Body of pancreas (tissue), 4 donors: Measurements from ENCODE around the gene CCDC85C. TPM values are rescaled to one million over a fixed set of nuclear protein-coding genes. Genes with fewer than 3 reads are reported as not detected.

ENCODE experiments used
- ATAC-seq: fragments of 150-250 bp; one replicate; pipeline ENCODE4 v1.9.1; 2016
- DNase-seq, 4 donors: peaks; one replicate each; pipeline ENCODE4 v3.0.0-alpha.2; 2019
- H3K27ac ChIP-seq, 4 donors: fragments of 200-600 bp; sonication (generic); 1 replicate in 3 of 4; 2 replicates in 1 of 4; pipeline versions ENCODE4 v1.5.1 to v1.6.1; 2016 to 2019; ENCODE audit warnings: mild to moderate bottlenecking in 1 of 4, mixed read lengths in 1 of 4, moderate library complexity in 1 of 4
- H3K27me3 ChIP-seq, 2 donors: fragments of 200-600 bp; sonication (generic); one replicate each; pipeline ENCODE4 v1.6.0; 2016; ENCODE audit warnings: mild to moderate bottlenecking in 1 of 2
- H3K36me3 ChIP-seq, 2 donors: fragments of 200-600 bp; sonication (generic); replicated peaks in 1 of 2; 2 replicates each; pipeline ENCODE4 v1.5.1; 2016; ENCODE audit warnings: low read depth in 2 of 2; ENCODE audit not compliant: insufficient read depth in 1 of 2
- H3K4me1 ChIP-seq: fragments of 200-600 bp; sonication (generic); one replicate; pipeline ENCODE4 v1.6.0; 2016
- H3K4me3 ChIP-seq, 2 donors: fragments of 200-600 bp; sonication (generic); 1 replicate in 1 of 2; 2 replicates in 1 of 2; pipeline ENCODE4 v1.5.1; 2016 to 2019
- H3K9me3 ChIP-seq, 3 donors: fragments of 200-600 bp; sonication (generic); 1 replicate in 2 of 3; 2 replicates in 1 of 3; pipeline ENCODE4 v1.5.1; 2016
- CTCF ChIP-seq, 7 experiments: fragments of 450-650 bp in 4 of 7; fragments of 200-600 bp in 3 of 7; sonication (generic) in 3 of 7; IDR thresholded peaks; one replicate each; pipeline ENCODE4 v1.5.1; 2016 to 2019; ENCODE audit warnings: antibody characterized with exemption in 7 of 7
- POLR2A ChIP-seq, 3 donors: fragments of 450-650 bp; IDR thresholded peaks; one replicate each; pipeline ENCODE4 v1.6.1; 2016; ENCODE audit warnings: antibody characterized with exemption in 3 of 3, mild to moderate bottlenecking in 2 of 3
- WGBS, 2 donors: methylation state at CpG; one replicate each; pipeline ENCODE4 v1.1.5; 2017; 5-methylcytosine and 5-hydroxymethylcytosine counted together
- intact Hi-C: fragments of 100-400 bp; cut with DNase I; formaldehyde crosslinking; loops from one replicate; pipeline ENCODE4 v1.15.1; 2023
- total RNA-seq, 2 donors: library from RNA; depleted of rRNA; stranded (reverse); fragments of >200 nt; gene quantifications; one replicate each; pipeline ENCODE4 v1.1.0, GENCODE V29; 2016

Gene CCDC85C
- total RNA-seq, 2 donors from 2014 or later: 8.9 to 10.1 TPM

- H3K4me3 ChIP-seq: no peak overlapping the region
- no peak for TF ChIP-seq POLR2A (IDR thresholded peaks at IDR 0.05)
- TF ChIP-seq CTCF (IDR thresholded peaks at IDR 0.05): no peak
- no peaks in the 10 kb centered on the region for H3K36me3 ChIP-seq
- DNase-seq (no peak), ATAC-seq (no peak)
- H3K27me3 ChIP-seq: no peaks in the 10 kb centered on the region
- H3K9me3 ChIP-seq: no peaks in the 10 kb centered on the region
- WGBS, 2 donors: 79 to 85% methylated on average over 6 to 8 of the region's 8 CpGs
- H3K27ac ChIP-seq: no peak overlapping the region
- peaks cover 3% of the 10 kb centered on the region for H3K4me1 ChIP-seq
- intact Hi-C loops: no loop called here
Observed at GRCh38 chr14:99612738-99613330, 8.8 kb upstream of the CCDC85C start.

- H3K27ac ChIP-seq: no peak overlapping the region
- no peak for ATAC-seq
- TF ChIP-seq POLR2A (IDR thresholded peaks at IDR 0.05): no peak
- TF ChIP-seq CTCF (IDR thresholded peaks at IDR 0.05): no peak
Observed at GRCh38 chr14:99612071-99612737, 8.2 kb upstream of the CCDC85C start.

GRCh38 chr14:99611646-99612045 is 7.6 kb upstream of the CCDC85C start:
- Histone ChIP-seq H3K4me3 (no peak overlapping the region), H3K9me3 (no peaks in the 10 kb centered on the region), H3K27me3 (no peaks in the 10 kb centered on the region), H3K4me1 (peaks cover 3% of the 10 kb centered on the region), H3K36me3 (no peaks in the 10 kb centered on the region), H3K27ac (no peak overlapping the region)
- TF ChIP-seq CTCF (IDR thresholded peaks at IDR 0.05) (no peak), POLR2A (IDR thresholded peaks at IDR 0.05) (no peak)
- ATAC-seq: no peak
- intact Hi-C loops: no loop called here
- WGBS, 2 donors: 90 to 97% methylated on average over 4 of the region's 4 CpGs
- no peak for DNase-seq

More at GRCh38 chr14:99612071-99612737, 8.2 kb upstream of the CCDC85C start:
- Histone ChIP-seq H3K27me3 (no peaks in the 10 kb centered on the region), H3K4me3 (no peak overlapping the region), H3K9me3 (no peaks in the 10 kb centered on the region), H3K4me1 (peaks cover 3% of the 10 kb centered on the region), H3K36me3 (no peaks in the 10 kb centered on the region)
- WGBS, 2 donors: 51 to 55% methylated on average over 11 of the region's 11 CpGs
- peak in 1 of 4 donors; percentile 44 for DNase-seq
- intact Hi-C loops: no loop called here

- H3K4me1 ChIP-seq: peaks cover 11% of the 10 kb centered on the region
- H3K36me3 ChIP-seq: no peaks in the 10 kb centered on the region
- peak in 2 of 4 donors; percentile 55 to 71 for DNase-seq
- no peak for ATAC-seq
- no peak for TF ChIP-seq POLR2A (IDR thresholded peaks at IDR 0.05)
- peak in 5 of 7 experiments; percentile 32 to 60 (median 41) for TF ChIP-seq CTCF (IDR thresholded peaks at IDR 0.05)
- intact Hi-C loops: loop anchor here (5.0 kb wide), 1 partner anchor 42 kb away; no protein-coding TSS in a partner anchor
- no peaks in the 10 kb centered on the region for H3K27me3 ChIP-seq
- H3K27ac ChIP-seq: no peak overlapping the region
- H3K4me3 ChIP-seq: no peak overlapping the region
- whole genome bisulfite sequencing, 2 donors: 65 to 70% methylated on average over 7 to 10 of the region's 10 CpGs
- H3K9me3 ChIP-seq: no peaks in the 10 kb centered on the region
Observed at GRCh38 chr14:99609245-99610170, 5.5 kb upstream of the CCDC85C start.
